ENCODE data around the gene TUT7. TPM values are rescaled to one million over a fixed set of nuclear protein-coding genes. Genes with fewer than 3 reads are reported as not detected.

TUT7 gene
- polyA plus RNA-seq, 2 donors, result 23.5 to 35.4 TPM

DNA sequence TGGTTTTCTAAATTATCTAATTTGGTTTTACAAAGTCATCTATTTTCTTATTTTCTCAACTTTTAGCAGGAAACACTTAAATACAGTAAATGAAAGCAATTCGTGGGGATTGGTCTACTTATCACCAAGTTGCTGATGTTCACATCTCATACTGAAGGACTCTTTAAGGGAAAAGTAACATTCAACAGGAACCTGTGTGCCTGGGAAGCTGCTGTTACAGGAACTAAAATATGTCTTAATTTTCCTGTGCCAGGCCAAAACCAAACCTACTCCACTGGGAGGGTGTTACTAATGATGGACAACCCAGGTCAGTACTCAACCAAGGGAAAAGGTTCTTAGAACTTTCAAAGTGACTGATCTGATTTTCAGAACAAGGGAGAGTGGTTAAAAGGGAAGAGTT, 77.1 kb downstream of the TUT7 start:
- WGBS, 2 donors, result 67 to 70% methylated on average over 1 of the region's 1 CpG
- H3K9me3 ChIP-seq (ENCODE audit: control insufficient read depth in 2 of 2, insufficient read depth in 1 of 2, low read depth in 1 of 2, low read length in 1 of 2), result no peaks in the 10 kb centered on the region
- no peak overlapping the region for H3K4me3 ChIP-seq (ENCODE audit: low read depth in 1 of 2, low read length in 2 of 2)
- H3K4me1 ChIP-seq (ENCODE audit: control insufficient read depth in 2 of 2, insufficient read depth in 2 of 2, low read length in 1 of 2), result peaks cover 3 to 10% of the 10 kb centered on the region in 2 donors
- no peaks in the 10 kb centered on the region for H3K27me3 ChIP-seq (ENCODE audit: control insufficient read depth in 1 of 2, insufficient read depth in 2 of 2, low read length in 2 of 2)
- H3K27ac ChIP-seq (ENCODE audit: low read depth in 2 of 2, low read length in 1 of 2), result no peak overlapping the region
- peaks cover 0 to 3% of the 10 kb centered on the region in 2 donors for H3K36me3 ChIP-seq (ENCODE audit: control insufficient read depth in 2 of 2, insufficient read depth in 2 of 2, low read length in 1 of 2)

GRCh38 chr9:86275962-86276361, 78.2 kb downstream of the TUT7 start:
- Histone ChIP-seq H3K27ac (ENCODE audit: low read depth in 2 of 2, low read length in 1 of 2) (no peak overlapping the region), H3K36me3 (ENCODE audit: control insufficient read depth in 2 of 2, insufficient read depth in 2 of 2, low read length in 1 of 2) (peaks cover 0 to 7% of the 10 kb centered on the region in 2 donors), H3K4me1 (ENCODE audit: control insufficient read depth in 2 of 2, insufficient read depth in 2 of 2, low read length in 1 of 2) (peaks cover 3 to 10% of the 10 kb centered on the region in 2 donors), H3K9me3 (ENCODE audit: control insufficient read depth in 2 of 2, insufficient read depth in 1 of 2, low read depth in 1 of 2, low read length in 1 of 2) (no peaks in the 10 kb centered on the region), H3K27me3 (ENCODE audit: control insufficient read depth in 1 of 2, insufficient read depth in 2 of 2, low read length in 2 of 2) (no peaks in the 10 kb centered on the region), H3K4me3 (ENCODE audit: low read depth in 1 of 2, low read length in 2 of 2) (no peak overlapping the region)
- 86 to 96% methylated on average over 3 of the region's 3 CpGs for WGBS, 2 donors

DNA sequence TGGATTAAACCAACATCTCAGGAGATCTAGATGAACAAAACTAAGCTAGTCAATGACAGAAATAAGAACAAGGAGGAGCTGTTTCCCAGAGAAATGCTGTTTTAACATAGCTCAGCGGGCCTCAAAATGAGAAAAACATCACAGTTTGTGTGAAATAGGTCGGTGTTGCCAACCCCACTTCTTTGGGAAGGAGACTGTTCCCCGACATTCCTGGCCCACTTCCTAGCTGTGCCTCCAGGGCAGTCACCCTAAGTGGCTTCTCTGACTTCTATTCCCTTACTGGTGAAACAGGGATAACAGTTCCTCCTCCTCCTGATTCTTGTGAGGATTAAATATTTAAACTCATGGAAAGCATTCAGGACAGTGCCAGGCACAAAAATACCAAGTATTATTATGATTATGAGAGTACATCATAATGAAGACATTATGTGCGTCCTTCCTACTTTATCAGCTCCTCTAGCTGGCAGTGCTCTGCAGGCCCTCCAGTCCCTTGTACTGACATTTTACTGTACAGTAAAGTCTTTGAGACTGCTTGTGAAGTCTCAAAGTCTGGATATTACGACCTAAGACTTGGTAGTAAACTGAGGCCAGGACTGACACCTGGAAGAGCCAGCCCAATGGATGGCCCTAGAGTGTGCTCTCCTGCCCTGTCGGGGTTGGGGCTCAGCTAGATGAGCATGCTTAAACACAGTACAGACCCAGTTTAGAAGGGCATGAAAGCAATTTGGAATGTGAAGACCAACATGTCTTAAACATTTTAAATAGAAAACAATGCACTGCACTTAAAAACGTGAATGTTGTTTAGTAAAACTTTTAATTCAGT, 79.2 kb downstream of the TUT7 start:
- WGBS, 2 donors, result 73 to 74% methylated on average over 7 of the region's 7 CpGs
- peaks cover 0 to 4% of the 10 kb centered on the region in 2 donors for H3K4me1 ChIP-seq (ENCODE audit: control insufficient read depth in 2 of 2, insufficient read depth in 2 of 2, low read length in 1 of 2)

DNA sequence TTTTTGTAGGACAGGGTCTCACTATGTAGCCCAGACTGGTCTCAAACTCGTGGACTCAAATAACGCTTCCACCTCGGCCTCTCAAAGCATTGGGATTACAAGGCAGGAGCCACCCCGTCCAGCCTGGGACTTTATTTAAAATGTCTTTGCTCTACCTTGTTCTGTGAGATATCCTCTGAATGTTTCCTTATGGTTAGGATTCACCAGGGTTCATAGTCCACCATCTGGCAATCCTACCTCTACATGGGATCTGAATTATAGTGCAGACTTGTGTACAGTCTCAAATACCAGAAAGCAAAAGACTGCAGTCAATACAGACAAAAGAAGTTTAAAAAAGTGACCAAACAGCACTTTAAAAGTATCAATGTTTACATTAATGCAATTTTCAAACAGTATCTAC, 82.0 kb downstream of the TUT7 start:
- Histone ChIP-seq H3K36me3 (ENCODE audit: control insufficient read depth in 2 of 2, insufficient read depth in 2 of 2, low read length in 1 of 2) (peaks cover 0 to 7% of the 10 kb centered on the region in 2 donors), H3K4me3 (ENCODE audit: low read depth in 1 of 2, low read length in 2 of 2) (no peak overlapping the region)
- WGBS, 2 donors, result 97% methylated on average over 4 of the region's 4 CpGs

More for the DNA sequence above, 79.2 kb downstream of the TUT7 start:
- Histone ChIP-seq H3K36me3 (ENCODE audit: control insufficient read depth in 2 of 2, insufficient read depth in 2 of 2, low read length in 1 of 2) (peaks cover 0 to 7% of the 10 kb centered on the region in 2 donors), H3K27me3 (ENCODE audit: control insufficient read depth in 1 of 2, insufficient read depth in 2 of 2, low read length in 2 of 2) (no peaks in the 10 kb centered on the region), H3K27ac (ENCODE audit: low read depth in 2 of 2, low read length in 1 of 2) (no peak overlapping the region), H3K4me3 (ENCODE audit: low read depth in 1 of 2, low read length in 2 of 2) (no peak overlapping the region), H3K9me3 (ENCODE audit: control insufficient read depth in 2 of 2, insufficient read depth in 1 of 2, low read depth in 1 of 2, low read length in 1 of 2) (no peaks in the 10 kb centered on the region)

GRCh38 chr9:86263876-86264275, 90.3 kb downstream of the TUT7 start:
- Histone ChIP-seq H3K27me3 (ENCODE audit: control insufficient read depth in 1 of 2, insufficient read depth in 2 of 2, low read length in 2 of 2) (no peaks in the 10 kb centered on the region), H3K4me1 (ENCODE audit: control insufficient read depth in 2 of 2, insufficient read depth in 2 of 2, low read length in 1 of 2) (no peaks in the 10 kb centered on the region), H3K9me3 (ENCODE audit: control insufficient read depth in 2 of 2, insufficient read depth in 1 of 2, low read depth in 1 of 2, low read length in 1 of 2) (no peaks in the 10 kb centered on the region), H3K36me3 (ENCODE audit: control insufficient read depth in 2 of 2, insufficient read depth in 2 of 2, low read length in 1 of 2) (peaks cover 0 to 10% of the 10 kb centered on the region in 2 donors), H3K4me3 (ENCODE audit: low read depth in 1 of 2, low read length in 2 of 2) (no peak overlapping the region), H3K27ac (ENCODE audit: low read depth in 2 of 2, low read length in 1 of 2) (no peak overlapping the region)
- 88% methylated on average over 6 of the region's 6 CpGs for WGBS, 2 donors

More for the DNA sequence above, 82.0 kb downstream of the TUT7 start:
- H3K9me3 ChIP-seq (ENCODE audit: control insufficient read depth in 2 of 2, insufficient read depth in 1 of 2, low read depth in 1 of 2, low read length in 1 of 2), result no peaks in the 10 kb centered on the region
- no peaks in the 10 kb centered on the region for H3K4me1 ChIP-seq (ENCODE audit: control insufficient read depth in 2 of 2, insufficient read depth in 2 of 2, low read length in 1 of 2)
- H3K27me3 ChIP-seq (ENCODE audit: control insufficient read depth in 1 of 2, insufficient read depth in 2 of 2, low read length in 2 of 2), result no peaks in the 10 kb centered on the region
- H3K27ac ChIP-seq (ENCODE audit: low read depth in 2 of 2, low read length in 1 of 2), result no peak overlapping the region

GRCh38 chr9:86262492-86262891, 91.7 kb downstream of the TUT7 start:
- WGBS, 2 donors, result 71 to 91% methylated on average over 4 of the region's 4 CpGs

GRCh38 chr9:86259557-86259956, 94.7 kb downstream of the TUT7 start, which contains the start of gene C9orf153:
Gene C9orf153 (minus strand): TSS chr9:86259657. CDS start chr9:86229603, 30,054 bp downstream.
- Histone ChIP-seq H3K4me1 (ENCODE audit: control insufficient read depth in 2 of 2, insufficient read depth in 2 of 2, low read length in 1 of 2) (no peaks in the 10 kb centered on the region), H3K4me3 (ENCODE audit: low read depth in 1 of 2, low read length in 2 of 2) (no peak within 1 kb of the TSS)
- 89 to 91% methylated on average over 8 of the region's 8 CpGs for WGBS, 2 donors

More at GRCh38 chr9:86262492-86262891, 91.7 kb downstream of the TUT7 start:
- peaks cover 0 to 10% of the 10 kb centered on the region in 2 donors for H3K36me3 ChIP-seq (ENCODE audit: control insufficient read depth in 2 of 2, insufficient read depth in 2 of 2, low read length in 1 of 2)
- no peaks in the 10 kb centered on the region for H3K27me3 ChIP-seq (ENCODE audit: control insufficient read depth in 1 of 2, insufficient read depth in 2 of 2, low read length in 2 of 2)
- no peak overlapping the region for H3K27ac ChIP-seq (ENCODE audit: low read depth in 2 of 2, low read length in 1 of 2)
- H3K4me1 ChIP-seq (ENCODE audit: control insufficient read depth in 2 of 2, insufficient read depth in 2 of 2, low read length in 1 of 2), result no peaks in the 10 kb centered on the region
- no peaks in the 10 kb centered on the region for H3K9me3 ChIP-seq (ENCODE audit: control insufficient read depth in 2 of 2, insufficient read depth in 1 of 2, low read depth in 1 of 2, low read length in 1 of 2)
- no peak overlapping the region for H3K4me3 ChIP-seq (ENCODE audit: low read depth in 1 of 2, low read length in 2 of 2)

DNA sequence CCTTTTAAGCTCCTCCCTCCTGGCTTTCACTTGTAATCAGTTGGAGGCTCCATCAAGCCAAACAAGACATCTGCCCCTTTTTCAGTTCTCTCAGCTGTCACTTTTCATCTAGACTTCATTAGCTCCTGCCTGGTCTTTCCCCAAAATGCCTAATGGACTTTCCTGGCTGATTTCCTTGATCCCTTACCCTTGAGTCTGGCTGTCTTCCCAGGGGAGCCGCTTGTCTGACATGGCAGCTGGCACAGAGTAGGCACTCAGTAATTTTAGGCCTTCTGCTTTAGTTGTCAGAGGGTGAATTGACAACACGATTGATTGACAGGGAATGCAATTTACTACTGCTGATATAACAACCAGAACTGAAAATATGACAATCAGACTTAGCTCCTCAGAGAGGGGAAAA, 96.8 kb downstream of the TUT7 start:
- Histone ChIP-seq H3K27me3 (ENCODE audit: control insufficient read depth in 1 of 2, insufficient read depth in 2 of 2, low read length in 2 of 2) (no peaks in the 10 kb centered on the region), H3K27ac (ENCODE audit: low read depth in 2 of 2, low read length in 1 of 2) (no peak overlapping the region), H3K9me3 (ENCODE audit: control insufficient read depth in 2 of 2, insufficient read depth in 1 of 2, low read depth in 1 of 2, low read length in 1 of 2) (no peaks in the 10 kb centered on the region), H3K36me3 (ENCODE audit: control insufficient read depth in 2 of 2, insufficient read depth in 2 of 2, low read length in 1 of 2) (no peaks in the 10 kb centered on the region), H3K4me3 (ENCODE audit: low read depth in 1 of 2, low read length in 2 of 2) (no peak overlapping the region), H3K4me1 (ENCODE audit: control insufficient read depth in 2 of 2, insufficient read depth in 2 of 2, low read length in 1 of 2) (no peaks in the 10 kb centered on the region)
- 75 to 80% methylated on average over 2 of the region's 2 CpGs for WGBS, 2 donors

More at GRCh38 chr9:86259557-86259956, 94.7 kb downstream of the TUT7 start, which contains the start of gene C9orf153:
- H3K27me3 ChIP-seq (ENCODE audit: control insufficient read depth in 1 of 2, insufficient read depth in 2 of 2, low read length in 2 of 2), result no peaks in the 10 kb centered on the region
- peaks cover 0 to 8% of the 10 kb centered on the region in 2 donors for H3K36me3 ChIP-seq (ENCODE audit: control insufficient read depth in 2 of 2, insufficient read depth in 2 of 2, low read length in 1 of 2)
- no peak within 1 kb of the TSS for H3K27ac ChIP-seq (ENCODE audit: low read depth in 2 of 2, low read length in 1 of 2)
- H3K9me3 ChIP-seq (ENCODE audit: control insufficient read depth in 2 of 2, insufficient read depth in 1 of 2, low read depth in 1 of 2, low read length in 1 of 2), result no peaks in the 10 kb centered on the region

- Histone ChIP-seq H3K4me3 (ENCODE audit: low read depth in 1 of 2, low read length in 2 of 2) (no peak overlapping the region), H3K9me3 (ENCODE audit: control insufficient read depth in 2 of 2, insufficient read depth in 1 of 2, low read depth in 1 of 2, low read length in 1 of 2) (no peaks in the 10 kb centered on the region), H3K36me3 (ENCODE audit: control insufficient read depth in 2 of 2, insufficient read depth in 2 of 2, low read length in 1 of 2) (no peaks in the 10 kb centered on the region), H3K27ac (ENCODE audit: low read depth in 2 of 2, low read length in 1 of 2) (no peak overlapping the region), H3K4me1 (ENCODE audit: control insufficient read depth in 2 of 2, insufficient read depth in 2 of 2, low read length in 1 of 2) (no peaks in the 10 kb centered on the region), H3K27me3 (ENCODE audit: control insufficient read depth in 1 of 2, insufficient read depth in 2 of 2, low read length in 2 of 2) (no peaks in the 10 kb centered on the region)
- WGBS, 2 donors, result 84 to 85% methylated on average over 3 of the region's 3 CpGs
Measured at GRCh38 chr9:86256653-86257052, 97.6 kb downstream of the TUT7 start.

GRCh38 chr9:86253577-86253976, 100.6 kb downstream of the TUT7 start:
- H3K27me3 ChIP-seq (ENCODE audit: control insufficient read depth in 1 of 2, insufficient read depth in 2 of 2, low read length in 2 of 2), result no peaks in the 10 kb centered on the region
- WGBS, 2 donors, result 97% methylated on average over 3 of the region's 3 CpGs
- no peak overlapping the region for H3K4me3 ChIP-seq (ENCODE audit: low read depth in 1 of 2, low read length in 2 of 2)
- no peak overlapping the region for H3K27ac ChIP-seq (ENCODE audit: low read depth in 2 of 2, low read length in 1 of 2)
- no peaks in the 10 kb centered on the region for H3K36me3 ChIP-seq (ENCODE audit: control insufficient read depth in 2 of 2, insufficient read depth in 2 of 2, low read length in 1 of 2)
- no peaks in the 10 kb centered on the region for H3K4me1 ChIP-seq (ENCODE audit: control insufficient read depth in 2 of 2, insufficient read depth in 2 of 2, low read length in 1 of 2)
- no peaks in the 10 kb centered on the region for H3K9me3 ChIP-seq (ENCODE audit: control insufficient read depth in 2 of 2, insufficient read depth in 1 of 2, low read depth in 1 of 2, low read length in 1 of 2)
